Endothelial cell of umbilical vein (primary cell): Measurements from ENCODE around the gene SENP2. TPM values are rescaled to one million over a fixed set of nuclear protein-coding genes. Genes with fewer than 3 reads are reported as not detected.

ENCODE experiments used
- BruUV-seq: library from RNA; stranded (reverse); fragments of 400-500 nt; replicated peaks from 2 replicates; lab custom pipeline; 2021; lab: Mats Ljungman, UMichigan
- CTCF ChIA-PET: fragments of 300-600, 350-600 bp; sonication (Branson Sonifier 250); formaldehyde crosslinking; loops from one replicate; lab custom pipeline; 2021; ENCODE audit warnings: antibody characterized with exemption, inconsistent platforms; lab: Charles Lee
- POLR2A ChIA-PET: fragments of 300-600, 350-600 bp; sonication (Branson Sonifier 250); formaldehyde crosslinking; loops from one replicate; lab custom pipeline; 2021; ENCODE audit warnings: antibody characterized with exemption, inconsistent platforms; lab: Charles Lee
- DNase-seq: peaks from one replicate; pipeline ENCODE4 v3.0.0-alpha.2; 2011; ENCODE audit warnings: low read depth, low spot score
- FAIRE-seq: peaks from 2 replicates; lab custom pipeline; 2011; peaks lifted over from hg19 to GRCh38; lab: Jason Lieb, UNC
- H2AFZ ChIP-seq: 2 replicates; pipeline ENCODE4 v1.6.0; 2012; ENCODE audit warnings: low read depth, low read length, control low read depth, inconsistent platforms
- H3K27ac ChIP-seq: 2 replicates; pipeline ENCODE4 v1.5.1; 2011; ENCODE audit warnings: low read depth, mild to moderate bottlenecking, control low read depth, low read length, moderate library complexity; ENCODE audit not compliant: insufficient read depth
- H3K27me3 ChIP-seq, 2 experiments: 2 replicates each; pipeline versions ENCODE4 v1.6.0 to v1.6.1; 2011; ENCODE audit warnings: low read length in 2 of 2, mixed read lengths in 1 of 2; ENCODE audit not compliant: control insufficient read depth in 2 of 2, insufficient read depth in 2 of 2
- H3K36me3 ChIP-seq, 2 experiments: 2 replicates in 1 of 2; 3 replicates in 1 of 2; pipeline ENCODE4 v1.5.1; 2011; ENCODE audit warnings: low read length in 2 of 2, mild to moderate bottlenecking in 1 of 2, moderate library complexity in 1 of 2; ENCODE audit not compliant: control insufficient read depth in 2 of 2, insufficient read depth in 2 of 2; ENCODE audit errors: extremely low read depth in 1 of 2
- H3K4me1 ChIP-seq: 3 replicates; pipeline ENCODE4 v1.5.1; 2011; ENCODE audit warnings: mild to moderate bottlenecking, low read length; ENCODE audit not compliant: control insufficient read depth, insufficient read depth; ENCODE audit errors: extremely low read depth
- H3K4me2 ChIP-seq: 2 replicates; pipeline ENCODE4 v1.6.1; 2011; ENCODE audit warnings: low read length, control low read depth, mixed read lengths; ENCODE audit not compliant: insufficient read depth
- H3K4me3 ChIP-seq, 3 experiments: fragments of 200-600 bp in 1 of 3; sonication (generic), shearing (Covaris generic) in 1 of 3; replicated peaks in 1 of 3; 2 replicates each; pipeline ENCODE4 v1.5.1; 2011 to 2016; ENCODE audit warnings: control low read depth in 3 of 3, low read length in 3 of 3, mild to moderate bottlenecking in 2 of 3, inconsistent platforms in 1 of 3, low read depth in 1 of 3, moderate library complexity in 1 of 3; ENCODE audit not compliant: insufficient read depth in 1 of 3
- H3K79me2 ChIP-seq: 2 replicates; pipeline ENCODE4 v1.6.0; 2012; ENCODE audit warnings: low read length, inconsistent platforms; ENCODE audit not compliant: control insufficient read depth, insufficient read depth
- H3K9ac ChIP-seq: replicated peaks from 2 replicates; pipeline ENCODE3; 2011; ENCODE audit warnings: low read length, control low read depth; ENCODE audit not compliant: insufficient read depth; ENCODE audit errors: extremely low read depth
- H3K9me1 ChIP-seq: replicated peaks from 3 replicates; pipeline ENCODE4 v1.6.0; 2011; ENCODE audit warnings: mild to moderate bottlenecking, low read length; ENCODE audit not compliant: control insufficient read depth, insufficient read depth; ENCODE audit errors: extremely low read depth
- H3K9me3 ChIP-seq: replicated peaks from 2 replicates; pipeline ENCODE4 v1.5.1; 2012; ENCODE audit warnings: low read length, inconsistent platforms; ENCODE audit not compliant: control insufficient read depth, insufficient read depth
- H4K20me1 ChIP-seq: replicated peaks from 2 replicates; pipeline ENCODE3; 2011; ENCODE audit warnings: mild to moderate bottlenecking, low read length; ENCODE audit not compliant: control insufficient read depth, insufficient read depth; ENCODE audit errors: extremely low read depth
- CTCF ChIP-seq, 2 donors: IDR thresholded peaks; 1 replicate in 1 of 2; 2 replicates in 1 of 2; pipeline ENCODE4 v1.5.1; 2011; ENCODE audit warnings: low read length in 2 of 2, mild to moderate bottlenecking in 2 of 2, moderate library complexity in 2 of 2, control low read depth in 1 of 2, inconsistent platforms in 1 of 2, low read depth in 1 of 2; ENCODE audit not compliant: insufficient read depth in 1 of 2; ENCODE audit errors: extremely low read depth in 1 of 2
- EZH2 ChIP-seq: IDR thresholded peaks from 2 replicates; pipeline ENCODE4 v1.6.1; 2012; ENCODE audit warnings: borderline replicate concordance, low read depth, mild to moderate bottlenecking, moderate library complexity, low read length, inconsistent platforms; ENCODE audit not compliant: severe bottlenecking
- FOS ChIP-seq: IDR thresholded peaks from 2 replicates; pipeline ENCODE4 v1.6.1; 2011; ENCODE audit warnings: mild to moderate bottlenecking, low read length, moderate library complexity, borderline replicate concordance; ENCODE audit not compliant: insufficient read depth
- GATA2 ChIP-seq: IDR thresholded peaks from 2 replicates; pipeline ENCODE4 v1.7.0; 2011; ENCODE audit warnings: low read depth, mild to moderate bottlenecking, moderate library complexity, mixed read lengths, low read length; ENCODE audit not compliant: insufficient read length, insufficient read depth
- JUN ChIP-seq: IDR thresholded peaks from 2 replicates; pipeline ENCODE4 v1.6.1; 2011; ENCODE audit warnings: borderline replicate concordance, low read depth; ENCODE audit not compliant: insufficient read length, insufficient read depth
- MAX ChIP-seq: IDR thresholded peaks from 2 replicates; pipeline ENCODE4 v1.6.1; 2011; ENCODE audit not compliant: insufficient read depth, insufficient read length
- MYC ChIP-seq: IDR thresholded peaks from one replicate; pipeline ENCODE4 v1.6.1; 2011; ENCODE audit warnings: mild to moderate bottlenecking, low read depth, low read length
- POLR2A ChIP-seq: IDR thresholded peaks from 2 replicates; pipeline ENCODE4 v1.6.1; 2012; ENCODE audit warnings: low read depth, mild to moderate bottlenecking, control low read depth, low read length
- POLR2AphosphoS5 ChIP-seq: IDR thresholded peaks from 2 replicates; pipeline ENCODE4 v1.6.1; 2012; ENCODE audit warnings: low read depth, mild to moderate bottlenecking, control low read depth, low read length, moderate library complexity; ENCODE audit not compliant: insufficient read depth
- dilution Hi-C: fragments of 300-500 bp; cut with MboI; formaldehyde crosslinking; loops from one replicate; pipeline ENCODE4 v1.15.0; 2019; ENCODE audit warnings: low sequenced_read_pairs; ENCODE audit not compliant: extremely low pct_ligation_motif_present
- intact Hi-C: fragments of 100-400 bp; cut with micrococcal nuclease; formaldehyde crosslinking; loops from one replicate; pipeline ENCODE4 v1.10.0; 2022
- polyA plus RNA-seq, 4 experiments: library from polyadenylated mRNA; depleted of rRNA in 3 of 4; stranded (reverse) in 3 of 4; unstranded in 1 of 4; fragments of >200 nt; gene quantifications; 2 replicates each; pipeline versions ENCODE4 v1.2.1 to v1.2.3, GENCODE V29; 2011 to 2012; ENCODE audit warnings: missing spikeins in 1 of 4
- total RNA-seq: library from RNA; stranded (reverse); gene quantifications from 2 replicates; pipeline ENCODE4 v1.2.3, GENCODE V29; 2021

SENP2 gene
- total and polyA plus RNA-seq, 2 donors (not counting 3 experiments of a cell fraction or from before 2014, with no cell fraction given): 3.8 to 40.4 TPM

- Histone ChIP-seq H3K4me3 (peak overlapping the region; percentile 36 to 93 (median 48)), H4K20me1 (no peaks in the 10 kb centered on the region), H3K9me1 (no peaks in the 10 kb centered on the region), H3K9me3 (no peaks in the 10 kb centered on the region), H3K27me3 (no peaks in the 10 kb centered on the region), H3K79me2 (peaks cover 14% of the 10 kb centered on the region), H3K27ac (peak overlapping the region; percentile 72), H2AFZ (peak overlapping the region; percentile 37), H3K4me2 (peak overlapping the region; percentile 52), H3K36me3 (no peaks in the 10 kb centered on the region), H3K9ac (peak overlapping the region; percentile 85), H3K4me1 (peaks cover 7% of the 10 kb centered on the region)
- DNase-seq (no peak), FAIRE-seq (peak; percentile 50)
- TF ChIP-seq POLR2AphosphoS5 (no peak), FOS (no peak), MYC (no peak), GATA2 (no peak), POLR2A (no peak), CTCF (IDR thresholded peaks at IDR 0.05; ENCODE audit: extremely low read depth in 1 of 2, insufficient read depth in 1 of 2, low read depth in 1 of 2, low read length in 2 of 2) (no peak), JUN (no peak), EZH2 (no peak), MAX (no peak)
- dilution Hi-C loops: no loop called here
- intact Hi-C loops: loop anchor here (5.0 kb wide), 3 partner anchors 89 to 521 kb away; partner anchors contain the start of genes ETV5 and TMEM41A
- POLR2A ChIA-PET: interaction anchor here (0.6 to 1.2 kb wide), 7 partner anchors 10 to 984 kb away, joined by 3 to 7 read pairs (median 4); partner anchors contain the start of genes DNAJB11, TMEM41A and TRA2B
- CTCF ChIA-PET: interaction anchor here (0.6 to 1.9 kb wide), 11 partner anchors 9 to 954 kb away, joined by 3 to 16 read pairs (median 6); partner anchors contain the start of gene TMEM41A
- BruUV-seq: TSS peak; percentile 71
Observed at GRCh38 chr3:185586686-185587039, 568 bp downstream of the SENP2 start.
